ENCODE results near the gene SFXN5. TPM values are rescaled to one million over a fixed set of nuclear protein-coding genes. Genes with fewer than 3 reads are reported as not detected.

The SFXN5 gene
- total and polyA plus RNA-seq, 2 of the 4 experiments (the other 2 are of a cell fraction), result 8.6 to 17.0 TPM

DNA sequence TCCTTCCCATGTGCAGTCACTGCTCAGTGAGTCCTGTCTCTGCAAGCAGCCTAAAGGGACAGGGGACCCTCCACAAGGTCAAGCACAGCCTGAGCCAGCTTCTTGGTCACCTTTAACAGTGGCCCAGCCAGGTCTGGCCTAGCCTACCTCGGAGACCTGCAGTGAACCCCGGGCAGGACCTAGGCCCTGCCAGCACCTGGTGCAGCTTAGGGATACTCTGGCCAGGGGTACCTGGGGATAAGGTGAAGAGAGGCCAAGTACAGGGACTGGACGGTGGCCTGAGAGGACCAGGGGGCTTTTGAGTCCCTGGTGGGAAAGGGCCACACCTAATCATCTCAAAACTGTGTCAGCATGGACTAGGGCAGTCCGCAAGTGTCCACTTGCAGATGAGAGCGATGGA lies 86.4 kb downstream of the SFXN5 start:
- no peak overlapping the region for H3K56ac ChIP-seq (ENCODE audit: extremely low read depth, insufficient read depth, low read length)
- in situ Hi-C loops (cut with MboI; ENCODE audit: low sequenced_read_pairs), result no loop called here
- H3K9me1 ChIP-seq (ENCODE audit: insufficient read depth, low read length), result peaks cover 11% of the 10 kb centered on the region; the same call in 1 of the 2 replicates
- H2AK9ac ChIP-seq (replicated peaks; ENCODE audit: low read depth, low read length, poor library complexity), result no peak overlapping the region
- dilution Hi-C loops (cut with HindIII; ENCODE audit: low sequenced_read_pairs, unreplicated experiment), result no loop called here
- H3K4me1 ChIP-seq (ENCODE audit: control insufficient read depth, insufficient read depth, low read length), result peaks cover 4% of the 10 kb centered on the region; the same call in 1 of the 2 replicates
- CTCF ChIA-PET, result no interaction called here
- no peak overlapping the region for H3K4ac ChIP-seq (ENCODE audit: low read depth, low read length)
- no peak overlapping the region for H2BK20ac ChIP-seq (ENCODE audit: low read depth, low read length)
- no TSS peak for BruUV-seq (replicated peaks)
- no peak overlapping the region for H2AK5ac ChIP-seq (ENCODE audit: low read depth, low read length)
- H2AFZ ChIP-seq (replicated peaks; ENCODE audit: low read length, poor library complexity), result no peak overlapping the region
- H3K36me3 ChIP-seq (ENCODE audit: control insufficient read depth, insufficient read depth, low read length), result peaks cover 3% of the 10 kb centered on the region; the same call in 1 of the 2 replicates
- no peaks in the 10 kb centered on the region for H3K27me3 ChIP-seq (ENCODE audit: control insufficient read depth, insufficient read depth, low read length)
- H3K9me3 ChIP-seq (ENCODE audit: control insufficient read depth, insufficient read depth, low read length), result no peaks in the 10 kb centered on the region
- TF ChIP-seq CHD1 (IDR thresholded peaks at IDR 0.05; ENCODE audit: low read depth, low read length), result no peak
- no peak for TF ChIP-seq SMC3 (IDR thresholded peaks at IDR 0.05; ENCODE audit: low read depth, low read length)
- no peak for TF ChIP-seq MXI1 (IDR thresholded peaks at IDR 0.05; ENCODE audit: borderline replicate concordance, low read depth, low read length)
- no peak for TF ChIP-seq FOS (IDR thresholded peaks at IDR 0.05; ENCODE audit: low read depth, low read length)
- no peak for TF ChIP-seq RAD21 (IDR thresholded peaks at IDR 0.05; ENCODE audit: low read length)
- no peak for TF ChIP-seq MAFK (IDR thresholded peaks at IDR 0.05; ENCODE audit: low read depth, low read length)
- TF ChIP-seq RCOR1 (IDR thresholded peaks at IDR 0.05; ENCODE audit: insufficient replicate concordance, low read length), result no peak
- no peak for TF ChIP-seq MAZ (IDR thresholded peaks at IDR 0.05; ENCODE audit: borderline replicate concordance, low read depth, low read length)
- TF ChIP-seq, protein P1, sequence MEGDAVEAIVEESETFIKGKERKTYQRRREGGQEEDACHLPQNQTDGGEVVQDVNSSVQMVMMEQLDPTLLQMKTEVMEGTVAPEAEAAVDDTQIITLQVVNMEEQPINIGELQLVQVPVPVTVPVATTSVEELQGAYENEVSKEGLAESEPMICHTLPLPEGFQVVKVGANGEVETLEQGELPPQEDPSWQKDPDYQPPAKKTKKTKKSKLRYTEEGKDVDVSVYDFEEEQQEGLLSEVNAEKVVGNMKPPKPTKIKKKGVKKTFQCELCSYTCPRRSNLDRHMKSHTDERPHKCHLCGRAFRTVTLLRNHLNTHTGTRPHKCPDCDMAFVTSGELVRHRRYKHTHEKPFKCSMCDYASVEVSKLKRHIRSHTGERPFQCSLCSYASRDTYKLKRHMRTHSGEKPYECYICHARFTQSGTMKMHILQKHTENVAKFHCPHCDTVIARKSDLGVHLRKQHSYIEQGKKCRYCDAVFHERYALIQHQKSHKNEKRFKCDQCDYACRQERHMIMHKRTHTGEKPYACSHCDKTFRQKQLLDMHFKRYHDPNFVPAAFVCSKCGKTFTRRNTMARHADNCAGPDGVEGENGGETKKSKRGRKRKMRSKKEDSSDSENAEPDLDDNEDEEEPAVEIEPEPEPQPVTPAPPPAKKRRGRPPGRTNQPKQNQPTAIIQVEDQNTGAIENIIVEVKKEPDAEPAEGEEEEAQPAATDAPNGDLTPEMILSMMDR (conservative IDR thresholded peaks at IDR 0.05; ENCODE audit: low read depth, low read length), result no peak
- no CpG with 5 or more reads among the region's 5 CpGs for WGBS, 2 experiments (ENCODE audit: extremely low coverage in 2 of 2, insufficient read length in 1 of 2)
- no peak overlapping the region for H3K4me3 ChIP-seq (ENCODE audit: insufficient read depth, low read depth, low read length)
- ATAC-seq (ENCODE audit: low read depth) (no peak), DNase-seq (no peak)
- POLR2A ChIA-PET (ENCODE audit: unreplicated experiment), result no interaction called here
- H2BK15ac ChIP-seq (ENCODE audit: low read depth, low read length), result no peak overlapping the region
- H3K23ac ChIP-seq (ENCODE audit: low read depth, low read length), result no peak overlapping the region
- no peaks in the 10 kb centered on the region for H3K79me1 ChIP-seq (ENCODE audit: low read depth in 1 of 2, low read length in 2 of 2)
- H3K4me2 ChIP-seq (ENCODE audit: low read depth, low read length), result no peak overlapping the region
- no peak overlapping the region for H3K14ac ChIP-seq (replicated peaks; ENCODE audit: low read depth, low read length)
- H4K5ac ChIP-seq (ENCODE audit: low read depth, low read length), result no peak overlapping the region
- intact Hi-C loops (cut with micrococcal nuclease), result no loop called here
- no peak overlapping the region for H3K9ac ChIP-seq (ENCODE audit: low read depth, low read length)
- H2BK120ac ChIP-seq (ENCODE audit: low read depth, low read length), result no peak overlapping the region
- no peak overlapping the region for H3K27ac ChIP-seq (ENCODE audit: insufficient read depth, low read length)
- no peak overlapping the region for H4K8ac ChIP-seq (ENCODE audit: low read depth in 2 of 2, low read length in 2 of 2)
- H3K18ac ChIP-seq (ENCODE audit: low read depth, low read length), result no peak overlapping the region
- H4K20me1 ChIP-seq (ENCODE audit: insufficient read depth, low read length), result no peaks in the 10 kb centered on the region; the same call in 1 of the 2 replicates
- no peak overlapping the region for H4K91ac ChIP-seq (ENCODE audit: insufficient read depth, low read depth, low read length)
- H2BK5ac ChIP-seq (ENCODE audit: low read depth, low read length, poor library complexity, severe bottlenecking), result no peak overlapping the region

Measured in IMR-90 (cell line).